ENCODE results near the gene MUC21.

MUC21 gene

GRCh38 chr6:30947231-30947630 lies 36.3 kb upstream of the MUC21 start:
- no peaks in the 10 kb centered on the region for H4K20me1 ChIP-seq
- no peak overlapping the region for H3K4me3 ChIP-seq
- H3K27me3 ChIP-seq: 0 out of 22 replicates have a peak, but pooled peaks cover 0 to 8% (median 0%) of the 10 kb centered on the region in 11 experiments
- no peaks in the 10 kb centered on the region for H3K4me1 ChIP-seq
- H3K27ac ChIP-seq: no peak overlapping the region
- no peak overlapping the region for H3K4me2 ChIP-seq
- no peak for TF ChIP-seq Cebpa-rat (IDR thresholded peaks at IDR 0.05)
- no peak overlapping the region for H3K9ac ChIP-seq
- no peaks in the 10 kb centered on the region for H3K36me3 ChIP-seq
- peaks cover 0 to 29% (median 19%) of the 10 kb centered on the region in 11 experiments; a peak in 15 of 22 replicates for H3K9me3 ChIP-seq (replicated peaks in 1 of 11)

DNA sequence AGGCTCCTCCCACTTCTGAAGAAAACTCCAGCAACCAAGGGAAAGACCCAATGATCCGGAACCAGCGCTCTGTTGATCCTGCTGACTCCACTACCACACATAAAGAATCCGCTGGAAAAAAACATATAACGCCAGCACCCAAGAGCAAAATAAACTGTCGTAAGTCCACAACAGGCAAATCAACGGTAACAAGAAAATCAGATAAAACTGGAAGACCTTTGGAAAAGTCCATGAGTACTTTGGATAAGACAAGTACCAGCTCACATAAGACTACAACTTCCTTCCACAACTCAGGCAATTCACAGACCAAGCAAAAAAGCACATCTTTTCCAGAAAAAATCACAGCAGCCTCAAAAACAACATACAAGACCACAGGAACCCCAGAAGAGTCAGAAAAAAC lies 34.7 kb upstream of the MUC21 start:
- no peaks in the 10 kb centered on the region for H4K20me1 ChIP-seq
- H3K27ac ChIP-seq: no peak overlapping the region
- H3K9ac ChIP-seq: no peak overlapping the region
- H3K4me3 ChIP-seq: no peak overlapping the region
- no peak for TF ChIP-seq Cebpa-rat (IDR thresholded peaks at IDR 0.05)
- H3K4me1 ChIP-seq: 0 out of 20 replicates have a peak, but pooled peaks cover 0 to 4% (median 0%) of the 10 kb centered on the region in 10 experiments
- peaks cover 0 to 11% (median 0%) of the 10 kb centered on the region in 11 experiments; a peak in 4 of 22 replicates for H3K27me3 ChIP-seq
- H3K36me3 ChIP-seq: no peaks in the 10 kb centered on the region
- no peak overlapping the region for H3K4me2 ChIP-seq
- peaks cover 0 to 29% (median 19%) of the 10 kb centered on the region in 11 experiments; a peak in 15 of 22 replicates for H3K9me3 ChIP-seq (replicated peaks in 1 of 11)

DNA sequence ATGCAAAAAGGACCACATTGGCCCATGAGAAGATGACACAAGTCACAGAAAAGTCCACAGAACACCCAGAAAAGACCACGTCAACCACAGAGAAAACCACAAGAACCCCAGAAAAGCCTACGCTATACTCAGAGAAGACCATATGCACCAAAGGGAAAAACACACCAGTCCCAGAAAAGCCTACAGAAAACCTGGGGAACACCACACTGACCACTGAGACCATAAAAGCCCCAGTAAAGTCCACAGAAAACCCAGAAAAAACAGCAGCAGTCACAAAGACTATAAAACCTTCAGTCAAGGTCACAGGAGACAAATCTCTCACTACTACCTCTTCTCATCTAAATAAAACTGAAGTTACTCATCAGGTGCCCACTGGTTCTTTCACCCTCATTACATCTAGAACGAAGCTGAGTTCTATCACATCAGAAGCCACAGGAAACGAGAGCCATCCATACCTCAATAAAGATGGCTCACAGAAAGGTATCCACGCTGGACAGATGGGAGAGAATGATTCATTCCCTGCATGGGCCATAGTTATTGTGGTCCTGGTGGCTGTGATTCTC lies 31.5 kb upstream of the MUC21 start:
- peaks cover 0 to 36% (median 8%) of the 10 kb centered on the region in 11 experiments; a peak in 10 of 22 replicates for H3K27me3 ChIP-seq
- no peak overlapping the region for H3K4me2 ChIP-seq
- no peaks in the 10 kb centered on the region for H3K36me3 ChIP-seq
- H3K4me1 ChIP-seq: peaks cover 16 to 23% (median 21%) of the 10 kb centered on the region in 10 experiments
- no peak overlapping the region for H3K27ac ChIP-seq
- H3K9ac ChIP-seq: no peak overlapping the region
- H3K4me3 ChIP-seq: no peak overlapping the region
- no peak for TF ChIP-seq Cebpa-rat (IDR thresholded peaks at IDR 0.05)
- no peaks in the 10 kb centered on the region; a peak in 1 of 22 replicates for H4K20me1 ChIP-seq
- H3K9me3 ChIP-seq (replicated peaks in 1 of 11): peaks cover 0 to 29% (median 19%) of the 10 kb centered on the region in 11 experiments; a peak in 15 of 22 replicates

DNA sequence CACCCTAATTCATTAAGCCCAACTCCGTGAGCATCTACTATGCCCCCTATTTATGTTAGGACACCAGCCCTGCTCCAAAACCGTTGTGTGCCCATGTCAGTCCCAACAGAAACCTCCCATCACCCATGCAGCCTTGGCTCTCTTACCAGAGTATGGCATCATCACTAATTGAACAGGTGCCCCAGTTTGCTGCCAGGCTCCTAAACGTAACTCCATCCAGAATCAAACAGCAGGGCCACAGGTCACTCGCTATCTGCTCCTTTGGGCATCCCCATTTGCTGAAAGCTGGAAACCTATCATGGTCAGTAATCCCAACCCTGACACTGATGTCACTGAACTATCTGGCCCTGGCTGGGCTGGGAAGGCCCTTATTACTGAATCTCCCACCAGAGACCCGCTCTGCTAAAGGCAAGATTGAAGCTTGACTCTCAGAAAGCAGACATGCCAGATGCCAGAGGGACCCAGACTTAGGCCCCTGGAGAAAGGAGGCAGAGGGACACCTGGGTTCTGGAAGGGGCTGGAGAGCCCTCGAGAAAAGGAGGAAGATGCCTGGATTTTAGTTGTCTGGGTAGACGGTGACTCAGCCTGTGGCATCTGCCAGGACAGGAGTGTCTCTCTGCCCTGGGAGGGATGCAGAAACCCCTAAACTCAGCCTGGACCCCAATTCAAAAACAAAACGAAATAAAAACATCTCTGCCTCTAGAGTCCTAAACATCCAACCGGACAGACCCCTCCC lies 28.7 kb upstream of the MUC21 start:
- peak overlapping the region; percentile 42 to 68 (median 56) for H3K4me3 ChIP-seq
- peak overlapping the region; percentile 33 to 75 (median 63); a peak in 20 of 22 replicates for H3K27ac ChIP-seq
- peaks cover 16 to 23% (median 21%) of the 10 kb centered on the region in 10 experiments for H3K4me1 ChIP-seq
- H3K9me3 ChIP-seq (replicated peaks in 1 of 11): peaks cover 0 to 22% (median 13%) of the 10 kb centered on the region in 11 experiments; a peak in 14 of 22 replicates
- no peaks in the 10 kb centered on the region for H3K36me3 ChIP-seq
- peaks cover 0 to 43% (median 8%) of the 10 kb centered on the region in 11 experiments; a peak in 10 of 22 replicates for H3K27me3 ChIP-seq
- TF ChIP-seq Cebpa-rat (IDR thresholded peaks at IDR 0.05): no peak
- peak overlapping the region; percentile 39 to 78 (median 72); a peak in 21 of 22 replicates for H3K9ac ChIP-seq
- H4K20me1 ChIP-seq: no peaks in the 10 kb centered on the region; a peak in 1 of 22 replicates
- peak overlapping the region; percentile 81 to 95 (median 90) for H3K4me2 ChIP-seq

GRCh38 chr6:30955367-30956042 lies 28.0 kb upstream of the MUC21 start:
- Histone ChIP-seq H3K9me3 (replicated peaks in 1 of 11) (peaks cover 0 to 15% (median 8%) of the 10 kb centered on the region in 11 experiments; a peak in 13 of 22 replicates), H3K4me1 (peaks cover 16 to 23% (median 21%) of the 10 kb centered on the region in 10 experiments), H4K20me1 (no peaks in the 10 kb centered on the region; a peak in 1 of 22 replicates), H3K36me3 (no peaks in the 10 kb centered on the region), H3K4me2 (peak overlapping the region; percentile 81 to 95 (median 90)), H3K27ac (peak overlapping the region; percentile 33 to 75 (median 63); a peak in 21 of 22 replicates), H3K9ac (peak overlapping the region; percentile 39 to 78 (median 72)), H3K27me3 (peaks cover 0 to 43% (median 8%) of the 10 kb centered on the region in 11 experiments; a peak in 10 of 22 replicates), H3K4me3 (peak overlapping the region; percentile 42 to 68 (median 56))
- TF ChIP-seq Cebpa-rat (IDR thresholded peaks at IDR 0.05): no peak

DNA sequence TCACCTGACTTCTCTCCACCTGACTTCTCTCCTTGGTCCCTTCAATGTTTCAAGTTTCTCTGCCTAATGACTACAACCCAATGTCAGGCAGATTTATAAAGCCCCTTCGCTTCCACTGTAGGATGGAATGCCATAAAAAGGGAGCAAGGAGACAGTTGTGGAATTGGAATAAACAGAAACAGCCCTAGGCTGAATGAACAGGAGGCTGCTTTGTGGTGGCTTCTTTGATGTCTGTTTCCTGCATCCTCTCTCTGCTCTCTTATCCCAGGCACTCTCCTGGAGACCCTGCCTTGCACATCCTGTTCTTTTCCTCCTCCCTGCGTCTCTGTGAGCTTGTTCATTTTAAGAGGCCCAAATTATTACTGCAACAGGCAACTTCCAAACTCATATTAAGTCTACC lies 25.8 kb upstream of the MUC21 start:
- TF ChIP-seq Cebpa-rat (IDR thresholded peaks at IDR 0.05): no peak
- Histone ChIP-seq H3K4me3 (no peak overlapping the region), H4K20me1 (no peaks in the 10 kb centered on the region; a peak in 1 of 22 replicates), H3K27me3 (peaks cover 0 to 34% (median 8%) of the 10 kb centered on the region in 11 experiments; a peak in 10 of 22 replicates), H3K27ac (no peak overlapping the region), H3K4me2 (no peak overlapping the region), H3K9me3 (replicated peaks in 1 of 11) (no peaks in the 10 kb centered on the region), H3K4me1 (peaks cover 22 to 38% (median 32%) of the 10 kb centered on the region in 10 experiments), H3K36me3 (no peaks in the 10 kb centered on the region), H3K9ac (no peak overlapping the region)

DNA sequence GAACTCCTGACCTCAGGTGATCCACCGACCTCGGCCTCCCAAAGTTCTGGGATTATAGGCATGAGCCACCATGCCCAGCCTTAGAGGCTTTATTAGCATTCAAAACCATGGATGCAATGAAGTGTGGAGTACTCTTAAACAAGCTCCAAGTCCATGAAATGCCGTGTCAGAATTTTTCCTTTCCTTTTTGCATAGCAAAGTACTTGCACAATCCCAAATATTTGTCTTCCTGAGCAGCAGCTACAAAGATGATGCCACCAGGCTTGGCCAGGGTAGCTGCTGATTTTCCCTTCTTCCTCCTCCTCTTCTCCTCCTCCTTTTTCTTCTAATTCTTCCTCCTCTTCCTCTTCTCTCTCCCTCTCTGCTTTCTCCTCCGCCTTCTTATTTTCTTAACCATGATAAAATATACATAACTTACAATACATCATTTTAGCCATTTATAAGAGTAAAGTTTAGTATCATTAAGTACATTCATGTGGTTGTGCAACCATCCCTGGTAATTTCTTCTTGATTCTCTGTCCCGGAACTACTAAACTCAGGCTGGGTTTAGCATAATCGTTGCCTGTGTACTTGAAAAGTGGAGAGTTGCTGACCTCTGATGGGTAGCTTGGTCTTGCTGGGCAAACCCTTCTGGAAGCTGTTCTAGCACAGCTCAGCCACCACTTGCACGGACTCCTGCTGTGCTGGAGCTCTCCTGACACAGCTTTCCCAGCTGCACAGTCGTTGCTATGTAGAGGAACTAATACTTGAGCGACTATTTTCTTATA lies 22.4 kb upstream of the MUC21 start:
- peaks cover 0 to 15% (median 0%) of the 10 kb centered on the region in 11 experiments; a peak in 6 of 22 replicates for H3K27me3 ChIP-seq
- TF ChIP-seq Cebpa-rat (IDR thresholded peaks at IDR 0.05): no peak

DNA sequence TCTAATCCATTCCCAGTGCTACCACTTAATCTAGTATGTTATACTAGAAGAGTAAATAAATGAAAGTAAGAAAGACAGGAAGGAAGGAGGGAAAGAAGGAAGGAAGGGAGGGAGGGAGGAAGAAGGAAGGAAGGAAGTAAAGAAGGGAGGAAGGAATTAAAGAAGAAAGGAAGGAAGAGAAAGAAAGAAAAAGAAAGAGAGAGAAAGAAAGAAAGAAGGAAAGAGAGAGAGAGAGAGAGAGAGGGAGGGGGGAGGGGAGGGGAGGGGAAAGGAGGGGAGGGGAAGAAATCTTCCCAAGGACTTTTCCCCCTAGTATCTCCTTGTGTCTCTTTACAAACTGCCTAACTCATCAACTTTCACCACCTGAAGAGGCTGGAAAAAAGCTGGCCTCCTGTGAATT lies 20.8 kb upstream of the MUC21 start:
- Histone ChIP-seq H3K27ac (no peak overlapping the region), H4K20me1 (no peaks in the 10 kb centered on the region), H3K4me1 (peaks cover 0 to 29% (median 11%) of the 10 kb centered on the region in 10 experiments; a peak in 10 of 20 replicates), H3K9ac (no peak overlapping the region), H3K4me3 (no peak overlapping the region), H3K36me3 (no peaks in the 10 kb centered on the region), H3K9me3 (replicated peaks in 1 of 11) (no peaks in the 10 kb centered on the region), H3K27me3 (no peaks in the 10 kb centered on the region), H3K4me2 (peak overlapping the region in 6 of 11 experiments; percentile 3 to 50 (median 22); a peak in 2 of 22 replicates)
- TF ChIP-seq Cebpa-rat (IDR thresholded peaks at IDR 0.05): no peak

More for the DNA sequence above, 22.4 kb upstream of the MUC21 start:
- Histone ChIP-seq H3K4me1 (peaks cover 5 to 34% (median 16%) of the 10 kb centered on the region in 10 experiments), H3K27ac (no peak overlapping the region), H4K20me1 (no peaks in the 10 kb centered on the region), H3K9me3 (replicated peaks in 1 of 11) (no peaks in the 10 kb centered on the region), H3K9ac (no peak overlapping the region), H3K4me2 (peak overlapping the region in 5 of 11 experiments; percentile 11 to 50 (median 29); a peak in 9 of 22 replicates), H3K4me3 (no peak overlapping the region), H3K36me3 (no peaks in the 10 kb centered on the region)
